AG09319 (cell line): ENCODE data around the gene NR2E1.

Source experiments
- DNase-seq: peaks from one replicate; pipeline ENCODE4 v3.0.0-alpha.2; 2010; ENCODE audit warnings: low read depth; ENCODE audit errors: extremely low read depth
- CTCF ChIP-seq: IDR thresholded peaks from 2 replicates; pipeline ENCODE4 v1.5.1; 2011; ENCODE audit warnings: low read depth, mild to moderate bottlenecking, inconsistent platforms, low read length, moderate library complexity

Gene NR2E1

GRCh38 chr6:108180776-108181175 is 15.0 kb downstream of the NR2E1 start:
- DNase-seq, result no peak
- no peak for TF ChIP-seq CTCF

GRCh38 chr6:108186226-108186625 is 20.4 kb downstream of the NR2E1 start:
- DNase-seq, result no peak
- no peak for TF ChIP-seq CTCF

GRCh38 chr6:108187519-108187918 is 21.7 kb downstream of the NR2E1 start:
- no peak for DNase-seq
- no peak for TF ChIP-seq CTCF

- TF ChIP-seq CTCF, result no peak
- DNase-seq, result no peak
Measured at GRCh38 chr6:108193131-108193530, 27.3 kb downstream of the NR2E1 start.

- TF ChIP-seq CTCF, result no peak
- DNase-seq, result no peak
Measured at GRCh38 chr6:108193835-108194234, 28.0 kb downstream of the NR2E1 start.

GRCh38 chr6:108194503-108194902 is 28.7 kb downstream of the NR2E1 start:
- no peak for DNase-seq

GRCh38 chr6:108195209-108195608 is 29.4 kb downstream of the NR2E1 start:
- TF ChIP-seq CTCF, result no peak
- DNase-seq, result no peak

More at GRCh38 chr6:108194503-108194902, 28.7 kb downstream of the NR2E1 start:
- no peak for TF ChIP-seq CTCF
